HepG2 (cell line): ENCODE measurements around the gene PEMT. TPM values are rescaled to one million over a fixed set of nuclear protein-coding genes. Genes with fewer than 3 reads are reported as not detected.

Experiments
- MAFF ChIP-seq: IDR thresholded peaks from 2 replicates; pipeline ENCODE4 v1.6.1; 2011; ENCODE audit warnings: low read depth, low read length, improper control_type of control experiment
- MTA3 ChIP-seq: sonication (generic); formaldehyde crosslinking; IDR thresholded peaks from 2 replicates; pipeline ENCODE4 v1.4.0; 2020; ENCODE audit warnings: missing genetic modification reagents
- PAX8 ChIP-seq: sonication (generic); formaldehyde crosslinking; IDR thresholded peaks from 2 replicates; pipeline ENCODE4 v1.8.0; 2022; ENCODE audit warnings: mild to moderate bottlenecking, missing genetic modification reagents, borderline replicate concordance
- RFXANK ChIP-seq: IDR thresholded peaks from 2 replicates; pipeline ENCODE4 v1.6.1; 2016
- SP140L ChIP-seq: sonication (generic); formaldehyde crosslinking; IDR thresholded peaks from 2 replicates; pipeline ENCODE4 v1.4.0; 2020; ENCODE audit warnings: missing genetic modification reagents, borderline replicate concordance
- ZKSCAN1 ChIP-seq: fragments of 150-350 bp; IDR thresholded peaks from 2 replicates; pipeline ENCODE4 v1.6.1; 2014; ENCODE audit warnings: low read length
- ZNF841 ChIP-seq: sonication (generic); formaldehyde crosslinking; IDR thresholded peaks from 2 replicates; pipeline ENCODE4 v1.8.1; 2023; ENCODE audit warnings: missing genetic modification reagents, borderline replicate concordance
- ZSCAN25 ChIP-seq: sonication (generic); formaldehyde crosslinking; IDR thresholded peaks from 2 replicates; pipeline ENCODE4 v1.8.0; 2022; ENCODE audit warnings: mild to moderate bottlenecking, missing genetic modification reagents
- polyA plus RNA-seq, 8 experiments: library from polyadenylated mRNA; depleted of rRNA in 3 of 8; stranded (reverse) in 7 of 8; unstranded in 1 of 8; fragments of >200 nt; fragmentation: Illumina TruSeq in 4 of 8; extraction: Trizol in 4 of 8; gene quantifications; 2 replicates each; pipeline versions ENCODE4 v1.2.1 to v1.2.3, GENCODE V29; 2011 to 2016; ENCODE audit warnings: low read depth in 4 of 8, missing spikeins in 1 of 8, mixed read lengths in 1 of 8; ENCODE audit not compliant: insufficient read depth in 1 of 8
- total RNA-seq, 5 experiments: library from RNA; depleted of rRNA; stranded (reverse); fragments of >200 nt; fragmentation: Illumina TruSeq; extraction: Trizol; gene quantifications; 2 replicates each; pipeline ENCODE4 v1.2.3, GENCODE V29; 2016; ENCODE audit warnings: low read depth in 1 of 5
- TF ChIP-seq, protein P1 (sequence below): sonication (generic); formaldehyde crosslinking; conservative IDR thresholded peaks from 2 replicates; pipeline ENCODE4 v1.4.0; 2020; ENCODE audit warnings: missing genetic modification reagents
- TF ChIP-seq, protein P2 (sequence below), 2 experiments: sonication (generic) in 1 of 2; formaldehyde crosslinking in 1 of 2; IDR thresholded peaks; 2 replicates each; pipeline versions ENCODE4 v1.4.0 to v1.6.1; 2016 to 2020; ENCODE audit warnings: borderline replicate concordance in 1 of 2, low read depth in 1 of 2, mild to moderate bottlenecking in 1 of 2, missing genetic modification reagents in 1 of 2
- TF ChIP-seq, protein P3 (sequence below), 2 experiments: sonication (generic) in 1 of 2; formaldehyde crosslinking in 1 of 2; IDR thresholded peaks; 2 replicates each; pipeline versions ENCODE4 v1.6.1 to v1.9.0; 2014 to 2022; ENCODE audit warnings: antibody characterized with exemption in 1 of 2, borderline replicate concordance in 1 of 2, inconsistent platforms in 1 of 2, low read depth in 1 of 2, missing genetic modification reagents in 1 of 2
- TF ChIP-seq, protein P4 (sequence below): sonication (generic); formaldehyde crosslinking; IDR thresholded peaks from 2 replicates; pipeline ENCODE4 v1.8.1; 2022; ENCODE audit warnings: low read depth, mild to moderate bottlenecking, missing genetic modification reagents

Gene PEMT
- total and polyA plus RNA-seq, 2 of the 13 experiments (the other 11 are each of a cell fraction or from before 2014, with no cell fraction given), result 31.7 to 43.6 TPM

DNA sequence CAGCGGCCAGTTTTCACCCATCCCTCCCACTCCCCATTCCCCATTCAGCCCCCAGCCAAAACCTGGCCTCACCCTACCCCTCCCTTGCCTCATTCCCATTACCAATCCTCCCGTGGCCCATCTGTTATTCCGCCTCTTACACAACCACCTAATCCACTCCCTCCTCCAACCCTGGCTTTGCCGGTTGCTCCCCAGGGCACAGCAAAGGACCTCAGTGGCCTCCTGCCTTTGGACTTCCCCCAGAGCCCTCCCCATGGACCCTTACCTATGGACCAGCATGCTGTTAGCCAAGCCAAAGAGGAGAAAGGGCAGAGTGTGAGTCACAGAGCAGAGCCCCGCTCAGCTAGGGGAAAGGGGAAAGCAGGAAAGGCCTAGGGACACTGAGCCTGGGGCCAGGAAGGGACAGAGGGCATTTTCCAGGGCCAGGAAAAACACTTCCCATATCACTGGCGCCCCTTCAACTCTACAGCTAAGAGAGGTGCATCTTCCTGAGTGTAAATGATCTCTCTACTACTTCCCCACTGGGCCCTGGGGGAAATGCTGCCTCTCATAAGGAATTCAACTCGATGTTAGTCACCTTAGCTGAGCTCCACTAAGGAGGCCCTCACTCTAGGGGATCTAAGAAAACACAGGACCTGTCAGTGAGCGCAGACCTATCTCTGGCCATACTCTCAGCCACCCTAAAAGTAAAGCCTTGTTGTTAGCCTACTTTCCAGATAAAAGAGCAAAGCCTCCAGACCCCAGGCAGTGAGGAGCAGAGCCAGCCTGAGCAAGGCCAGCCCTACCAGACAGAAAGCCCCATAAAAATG, 10.6 kb downstream of the PEMT start (continued):
- TF ChIP-seq, protein P1, sequence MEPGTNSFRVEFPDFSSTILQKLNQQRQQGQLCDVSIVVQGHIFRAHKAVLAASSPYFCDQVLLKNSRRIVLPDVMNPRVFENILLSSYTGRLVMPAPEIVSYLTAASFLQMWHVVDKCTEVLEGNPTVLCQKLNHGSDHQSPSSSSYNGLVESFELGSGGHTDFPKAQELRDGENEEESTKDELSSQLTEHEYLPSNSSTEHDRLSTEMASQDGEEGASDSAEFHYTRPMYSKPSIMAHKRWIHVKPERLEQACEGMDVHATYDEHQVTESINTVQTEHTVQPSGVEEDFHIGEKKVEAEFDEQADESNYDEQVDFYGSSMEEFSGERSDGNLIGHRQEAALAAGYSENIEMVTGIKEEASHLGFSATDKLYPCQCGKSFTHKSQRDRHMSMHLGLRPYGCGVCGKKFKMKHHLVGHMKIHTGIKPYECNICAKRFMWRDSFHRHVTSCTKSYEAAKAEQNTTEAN (CRISPR knock-in tag), result peak; percentile 84
- TF ChIP-seq ZKSCAN1 (no peak), ZSCAN25 (CRISPR knock-in tag) (peak; percentile 58; the same call in 1 of the 2 replicates), MAFF (no peak), MTA3 (no peak), ZNF841 (no peak), PAX8 (no peak), RFXANK (CRISPR knock-in tag) (no peak), SP140L (no peak)
- TF ChIP-seq, protein P2, sequence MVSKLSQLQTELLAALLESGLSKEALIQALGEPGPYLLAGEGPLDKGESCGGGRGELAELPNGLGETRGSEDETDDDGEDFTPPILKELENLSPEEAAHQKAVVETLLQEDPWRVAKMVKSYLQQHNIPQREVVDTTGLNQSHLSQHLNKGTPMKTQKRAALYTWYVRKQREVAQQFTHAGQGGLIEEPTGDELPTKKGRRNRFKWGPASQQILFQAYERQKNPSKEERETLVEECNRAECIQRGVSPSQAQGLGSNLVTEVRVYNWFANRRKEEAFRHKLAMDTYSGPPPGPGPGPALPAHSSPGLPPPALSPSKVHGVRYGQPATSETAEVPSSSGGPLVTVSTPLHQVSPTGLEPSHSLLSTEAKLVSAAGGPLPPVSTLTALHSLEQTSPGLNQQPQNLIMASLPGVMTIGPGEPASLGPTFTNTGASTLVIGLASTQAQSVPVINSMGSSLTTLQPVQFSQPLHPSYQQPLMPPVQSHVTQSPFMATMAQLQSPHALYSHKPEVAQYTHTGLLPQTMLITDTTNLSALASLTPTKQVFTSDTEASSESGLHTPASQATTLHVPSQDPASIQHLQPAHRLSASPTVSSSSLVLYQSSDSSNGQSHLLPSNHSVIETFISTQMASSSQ (IDR thresholded peaks at IDR 0.05; ENCODE audit: low read depth), result no peak
- TF ChIP-seq, protein P2 (CRISPR knock-in tag; IDR thresholded peaks at IDR 0.05; ENCODE audit: borderline replicate concordance), result no peak
- TF ChIP-seq, protein P3, sequence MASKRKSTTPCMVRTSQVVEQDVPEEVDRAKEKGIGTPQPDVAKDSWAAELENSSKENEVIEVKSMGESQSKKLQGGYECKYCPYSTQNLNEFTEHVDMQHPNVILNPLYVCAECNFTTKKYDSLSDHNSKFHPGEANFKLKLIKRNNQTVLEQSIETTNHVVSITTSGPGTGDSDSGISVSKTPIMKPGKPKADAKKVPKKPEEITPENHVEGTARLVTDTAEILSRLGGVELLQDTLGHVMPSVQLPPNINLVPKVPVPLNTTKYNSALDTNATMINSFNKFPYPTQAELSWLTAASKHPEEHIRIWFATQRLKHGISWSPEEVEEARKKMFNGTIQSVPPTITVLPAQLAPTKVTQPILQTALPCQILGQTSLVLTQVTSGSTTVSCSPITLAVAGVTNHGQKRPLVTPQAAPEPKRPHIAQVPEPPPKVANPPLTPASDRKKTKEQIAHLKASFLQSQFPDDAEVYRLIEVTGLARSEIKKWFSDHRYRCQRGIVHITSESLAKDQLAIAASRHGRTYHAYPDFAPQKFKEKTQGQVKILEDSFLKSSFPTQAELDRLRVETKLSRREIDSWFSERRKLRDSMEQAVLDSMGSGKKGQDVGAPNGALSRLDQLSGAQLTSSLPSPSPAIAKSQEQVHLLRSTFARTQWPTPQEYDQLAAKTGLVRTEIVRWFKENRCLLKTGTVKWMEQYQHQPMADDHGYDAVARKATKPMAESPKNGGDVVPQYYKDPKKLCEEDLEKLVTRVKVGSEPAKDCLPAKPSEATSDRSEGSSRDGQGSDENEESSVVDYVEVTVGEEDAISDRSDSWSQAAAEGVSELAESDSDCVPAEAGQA (IDR thresholded peaks at IDR 0.05; ENCODE audit: low read depth), result no peak
- TF ChIP-seq, protein P3 (CRISPR knock-in tag; IDR thresholded peaks at IDR 0.05; ENCODE audit: borderline replicate concordance), result no peak
- TF ChIP-seq, protein P4, sequence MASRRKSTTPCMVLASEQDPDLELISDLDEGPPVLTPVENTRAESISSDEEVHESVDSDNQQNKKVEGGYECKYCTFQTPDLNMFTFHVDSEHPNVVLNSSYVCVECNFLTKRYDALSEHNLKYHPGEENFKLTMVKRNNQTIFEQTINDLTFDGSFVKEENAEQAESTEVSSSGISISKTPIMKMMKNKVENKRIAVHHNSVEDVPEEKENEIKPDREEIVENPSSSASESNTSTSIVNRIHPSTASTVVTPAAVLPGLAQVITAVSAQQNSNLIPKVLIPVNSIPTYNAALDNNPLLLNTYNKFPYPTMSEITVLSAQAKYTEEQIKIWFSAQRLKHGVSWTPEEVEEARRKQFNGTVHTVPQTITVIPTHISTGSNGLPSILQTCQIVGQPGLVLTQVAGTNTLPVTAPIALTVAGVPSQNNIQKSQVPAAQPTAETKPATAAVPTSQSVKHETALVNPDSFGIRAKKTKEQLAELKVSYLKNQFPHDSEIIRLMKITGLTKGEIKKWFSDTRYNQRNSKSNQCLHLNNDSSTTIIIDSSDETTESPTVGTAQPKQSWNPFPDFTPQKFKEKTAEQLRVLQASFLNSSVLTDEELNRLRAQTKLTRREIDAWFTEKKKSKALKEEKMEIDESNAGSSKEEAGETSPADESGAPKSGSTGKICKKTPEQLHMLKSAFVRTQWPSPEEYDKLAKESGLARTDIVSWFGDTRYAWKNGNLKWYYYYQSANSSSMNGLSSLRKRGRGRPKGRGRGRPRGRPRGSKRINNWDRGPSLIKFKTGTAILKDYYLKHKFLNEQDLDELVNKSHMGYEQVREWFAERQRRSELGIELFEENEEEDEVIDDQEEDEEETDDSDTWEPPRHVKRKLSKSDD (CRISPR knock-in tag), result no peak
